Glutamatergic neuron (in vitro differentiated cells): ENCODE results near the gene HPN. TPM values are rescaled to one million over a fixed set of nuclear protein-coding genes. Genes with fewer than 3 reads are reported as not detected.
A peak's percentile ranks its signal among the peaks of the same experiment; 100 is the strongest.
"Not testable (repeated sequence)": the region's sequence is repeated elsewhere in the genome, so short reads cannot be mapped to it uniquely, and the experiment has no call there.

Experiments used
- DNase-seq: peaks from one replicate; pipeline ENCODE4 v3.0.0; 2022
- H3K27ac Mint-ChIP-seq: one replicate; pipeline ENCODE4 v1.8.0; 2020; ENCODE audit warnings: mild to moderate bottlenecking, mixed read lengths, inconsistent platforms; ENCODE audit not compliant: unreplicated experiment
- H3K27me3 Mint-ChIP-seq: one replicate; pipeline ENCODE4 v1.8.0; 2020; ENCODE audit warnings: mild to moderate bottlenecking, moderate library complexity, mixed read lengths, inconsistent platforms; ENCODE audit not compliant: unreplicated experiment
- H3K36me3 Mint-ChIP-seq: one replicate; pipeline ENCODE4 v1.8.0; 2020; ENCODE audit warnings: mild to moderate bottlenecking, mixed read lengths, inconsistent platforms; ENCODE audit not compliant: unreplicated experiment
- H3K4me1 Mint-ChIP-seq: one replicate; pipeline ENCODE4 v1.8.0; 2020; ENCODE audit warnings: mild to moderate bottlenecking, low read depth, mixed read lengths, inconsistent platforms; ENCODE audit not compliant: unreplicated experiment
- H3K4me3 Mint-ChIP-seq: one replicate; pipeline ENCODE4 v1.8.0; 2020; ENCODE audit warnings: mild to moderate bottlenecking, mixed read lengths, inconsistent platforms; ENCODE audit not compliant: unreplicated experiment
- H3K9me3 Mint-ChIP-seq: one replicate; pipeline ENCODE4 v1.8.0; 2020; ENCODE audit warnings: mild to moderate bottlenecking, moderate library complexity, mixed read lengths, inconsistent platforms; ENCODE audit not compliant: unreplicated experiment
- total RNA-seq: library from RNA; stranded (reverse); fragmentation: NEBNext Ultra II Directional; extraction: Animal tissue kit (Norgen Biotek cat#: 25700); gene quantifications from one replicate; pipeline ENCODE4 v1.2.1, GENCODE V29; 2021; ENCODE audit not compliant: unreplicated experiment
- TF ChIP-seq, protein P1 (sequence below): fragments of 200-600 bp; sonication (generic); IDR thresholded peaks from one replicate; pipeline ENCODE4 v1.5.0; 2021; ENCODE audit not compliant: partially characterized antibody, unreplicated experiment

Gene HPN
- total RNA-seq, 1 donor from 2014 or later, result 0.29 TPM

DNA sequence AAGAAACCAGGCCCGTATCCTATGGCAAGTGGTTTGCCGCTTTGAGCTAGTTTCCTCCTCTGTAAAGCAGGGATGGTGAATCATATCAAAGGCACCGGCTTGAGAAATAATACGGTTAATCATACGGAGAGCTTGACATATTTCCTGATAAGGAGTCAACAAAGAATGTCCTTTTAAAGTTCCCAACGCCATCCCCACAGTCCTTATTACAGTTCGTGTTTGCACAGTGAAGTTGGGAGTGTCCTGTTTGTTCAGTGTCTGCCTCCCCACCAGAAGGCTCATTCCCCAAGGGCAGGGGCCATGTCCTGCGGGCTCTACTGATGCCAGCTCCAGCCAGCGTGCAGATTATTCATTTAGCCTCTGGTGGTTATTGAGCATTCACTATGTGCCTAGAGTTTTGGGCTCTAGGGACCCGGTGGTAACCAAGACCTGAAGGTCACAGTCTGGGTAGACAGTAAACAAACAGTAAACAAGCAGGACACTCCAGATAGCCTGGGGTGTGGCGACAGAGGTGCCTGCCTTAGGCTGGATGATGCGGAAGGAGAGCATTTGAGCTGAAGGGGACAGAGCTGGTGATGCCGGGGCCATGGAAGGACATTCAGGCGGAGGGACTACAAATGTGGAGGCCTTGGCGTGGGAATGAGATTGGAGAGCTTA is 35.1 kb upstream of the HPN start:
- Mint-ChIP-seq H3K4me3 (peak overlapping the region; percentile 9), H3K36me3 (no peaks in the 10 kb centered on the region), H3K27me3 (peaks cover 10% of the 10 kb centered on the region), H3K9me3 (peaks cover 11% of the 10 kb centered on the region), H3K27ac (peak overlapping the region; percentile 39), H3K4me1 (peaks cover 17% of the 10 kb centered on the region)
- no peak for DNase-seq
- TF ChIP-seq, protein P1, sequence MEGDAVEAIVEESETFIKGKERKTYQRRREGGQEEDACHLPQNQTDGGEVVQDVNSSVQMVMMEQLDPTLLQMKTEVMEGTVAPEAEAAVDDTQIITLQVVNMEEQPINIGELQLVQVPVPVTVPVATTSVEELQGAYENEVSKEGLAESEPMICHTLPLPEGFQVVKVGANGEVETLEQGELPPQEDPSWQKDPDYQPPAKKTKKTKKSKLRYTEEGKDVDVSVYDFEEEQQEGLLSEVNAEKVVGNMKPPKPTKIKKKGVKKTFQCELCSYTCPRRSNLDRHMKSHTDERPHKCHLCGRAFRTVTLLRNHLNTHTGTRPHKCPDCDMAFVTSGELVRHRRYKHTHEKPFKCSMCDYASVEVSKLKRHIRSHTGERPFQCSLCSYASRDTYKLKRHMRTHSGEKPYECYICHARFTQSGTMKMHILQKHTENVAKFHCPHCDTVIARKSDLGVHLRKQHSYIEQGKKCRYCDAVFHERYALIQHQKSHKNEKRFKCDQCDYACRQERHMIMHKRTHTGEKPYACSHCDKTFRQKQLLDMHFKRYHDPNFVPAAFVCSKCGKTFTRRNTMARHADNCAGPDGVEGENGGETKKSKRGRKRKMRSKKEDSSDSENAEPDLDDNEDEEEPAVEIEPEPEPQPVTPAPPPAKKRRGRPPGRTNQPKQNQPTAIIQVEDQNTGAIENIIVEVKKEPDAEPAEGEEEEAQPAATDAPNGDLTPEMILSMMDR, result no peak

DNA sequence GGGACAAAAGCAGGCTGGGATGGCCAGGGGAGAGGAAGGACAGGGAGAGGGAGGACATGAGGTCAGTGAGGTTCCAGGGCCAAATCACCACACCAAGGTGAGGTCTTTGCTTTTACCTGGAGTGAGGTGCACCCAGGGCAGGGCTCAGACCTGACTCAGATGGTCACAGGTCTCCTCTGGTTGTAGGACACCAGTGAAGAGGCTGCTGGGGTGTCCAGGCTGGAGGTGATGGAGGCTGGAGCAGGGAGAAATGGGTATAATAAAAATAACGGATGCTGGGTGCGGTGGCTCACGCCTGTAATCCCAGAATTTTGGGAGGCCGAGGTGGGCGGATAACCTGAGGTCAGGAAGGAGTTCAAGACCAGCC is 34.5 kb upstream of the HPN start:
- H3K4me3 Mint-ChIP-seq, result peak overlapping the region; percentile 9
- peaks cover 5% of the 10 kb centered on the region for H3K27me3 Mint-ChIP-seq
- peaks cover 14% of the 10 kb centered on the region for H3K4me1 Mint-ChIP-seq
- peak overlapping the region; percentile 39 for H3K27ac Mint-ChIP-seq
- H3K36me3 Mint-ChIP-seq, result no peaks in the 10 kb centered on the region
- TF ChIP-seq, protein P1, result no peak
- H3K9me3 Mint-ChIP-seq, result peaks cover 7% of the 10 kb centered on the region
- no peak for DNase-seq

DNA sequence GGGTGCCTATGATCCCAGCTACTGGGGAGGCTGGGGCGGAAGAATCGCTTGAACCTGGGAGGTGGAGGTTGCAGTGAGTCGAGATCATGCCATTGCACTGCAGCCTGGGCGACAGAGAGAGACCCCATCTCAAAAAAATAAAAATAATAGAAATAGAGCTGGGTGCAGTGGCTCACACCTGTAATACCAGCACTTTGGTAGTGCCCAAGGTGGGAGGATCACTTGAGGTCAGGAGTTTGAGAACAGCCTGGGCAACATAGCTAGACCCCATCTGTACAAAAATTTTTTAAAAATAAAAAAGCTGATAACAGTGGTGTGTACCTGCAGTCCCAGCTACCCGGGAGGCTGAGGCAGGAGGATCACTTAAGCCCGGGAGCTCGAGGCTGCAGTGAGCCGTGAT is 34.1 kb upstream of the HPN start:
- H3K4me3 Mint-ChIP-seq, H3K27ac Mint-ChIP-seq, H3K36me3 Mint-ChIP-seq, H3K9me3 Mint-ChIP-seq, H3K27me3 Mint-ChIP-seq, DNase-seq: not testable (repeated sequence)
- H3K4me1 Mint-ChIP-seq, result peaks cover 12% of the 10 kb centered on the region

DNA sequence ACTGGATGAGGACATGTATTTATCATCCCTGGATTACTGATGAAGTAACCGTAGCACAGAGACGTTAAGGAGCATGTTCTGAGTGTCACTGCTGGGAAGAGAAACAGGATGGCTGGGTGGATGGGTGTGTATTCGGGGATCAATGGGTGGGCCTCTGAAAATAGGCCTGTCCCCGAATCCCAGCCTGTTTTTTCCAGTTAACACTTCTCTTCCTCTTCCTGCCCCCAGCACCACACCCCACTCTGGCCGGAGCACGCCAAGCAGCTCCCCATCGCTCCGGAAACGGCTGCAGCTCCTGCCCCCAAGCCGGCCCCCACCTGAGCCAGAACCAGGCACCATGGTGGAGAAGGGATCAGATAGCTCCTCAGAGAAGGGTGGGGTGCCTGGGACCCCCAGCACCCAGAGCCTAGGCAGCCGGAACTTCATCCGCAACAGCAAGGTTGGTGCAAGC is 32.6 kb upstream of the HPN start:
- H3K36me3 Mint-ChIP-seq, result no peaks in the 10 kb centered on the region
- no peak overlapping the region for H3K27ac Mint-ChIP-seq
- TF ChIP-seq, protein P1, result no peak
- H3K27me3 Mint-ChIP-seq, result peaks cover 5% of the 10 kb centered on the region
- H3K4me1 Mint-ChIP-seq, result peaks cover 5% of the 10 kb centered on the region
- H3K4me3 Mint-ChIP-seq, result no peak overlapping the region
- no peak for DNase-seq
- peaks cover 6% of the 10 kb centered on the region for H3K9me3 Mint-ChIP-seq

DNA sequence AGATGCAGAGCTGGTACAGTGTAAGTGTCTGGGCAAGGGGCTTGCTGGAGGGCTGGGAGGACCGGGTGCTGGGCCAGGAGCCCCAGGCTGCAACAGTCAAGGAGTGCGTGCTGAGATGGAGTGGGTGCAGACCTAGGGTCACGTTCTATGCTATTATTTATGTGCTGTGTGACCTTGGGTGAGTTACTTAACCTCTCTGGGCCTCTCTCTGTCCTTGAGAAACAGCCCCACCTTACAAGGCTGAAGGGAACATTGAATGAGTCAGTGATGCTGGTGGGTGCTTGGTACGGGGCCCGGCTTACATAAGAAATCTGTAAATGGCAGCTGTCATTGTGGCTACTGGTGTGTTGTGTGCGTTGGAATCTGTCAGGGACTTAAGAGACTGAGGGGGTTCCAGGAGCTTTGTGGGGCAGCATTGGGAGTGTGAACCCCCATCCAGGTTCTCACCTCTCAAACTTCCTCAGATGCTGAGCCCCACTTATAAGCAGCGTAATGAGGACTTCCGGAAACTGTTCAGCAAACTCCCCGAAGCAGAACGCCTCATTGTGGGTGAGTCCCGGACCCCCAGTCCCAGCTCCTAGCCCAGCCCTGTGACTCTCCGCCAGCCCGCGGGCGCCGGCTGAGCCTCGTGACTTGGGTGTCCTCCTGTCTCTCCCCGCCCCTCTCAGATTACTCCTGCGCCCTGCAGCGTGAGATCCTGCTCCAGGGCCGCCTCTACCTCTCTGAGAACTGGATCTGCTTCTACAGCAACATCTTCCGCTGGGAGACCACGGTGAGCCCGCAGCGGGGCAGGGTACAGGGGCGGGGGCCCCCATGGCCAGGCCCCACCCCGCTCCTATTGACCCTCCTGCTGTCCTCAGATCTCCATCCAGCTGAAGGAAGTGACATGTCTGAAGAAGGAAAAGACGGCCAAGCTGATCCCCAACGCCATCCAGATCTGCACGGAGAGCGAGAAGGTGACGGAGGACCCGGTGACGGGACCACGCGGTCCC is 31.8 kb upstream of the HPN start:
- Mint-ChIP-seq H3K27ac (no peak overlapping the region), H3K27me3 (peaks cover 7% of the 10 kb centered on the region), H3K4me3 (no peak overlapping the region), H3K9me3 (peaks cover 6% of the 10 kb centered on the region), H3K36me3 (no peaks in the 10 kb centered on the region), H3K4me1 (no peaks in the 10 kb centered on the region)
- no peak for DNase-seq
- TF ChIP-seq, protein P1, result no peak
